Posterior vena cava (tissue), 2 donors: ENCODE data around the gene RACK1. TPM values are rescaled to one million over a fixed set of nuclear protein-coding genes. Genes with fewer than 3 reads are reported as not detected.
"Not testable (repeated sequence)": the region's sequence is repeated elsewhere in the genome, so short reads cannot be mapped to it uniquely, and the experiment has no call there.

Source experiments
- DNase-seq: peaks from one replicate; pipeline ENCODE4 v3.0.0-alpha.2; 2020; ENCODE audit warnings: low spot score
- intact Hi-C, 2 donors: fragments of 100-400 bp; cut with DNase I; formaldehyde crosslinking; loops; one replicate each; pipeline versions ENCODE4 v1.14.1 to v1.14.2; 2022 to 2023
- total RNA-seq, 2 donors: library from RNA; stranded (reverse); fragmentation: NEBNext Ultra II Directional; extraction: Animal tissue kit (Norgen Biotek cat#: 25700); gene quantifications; one replicate each; pipeline ENCODE4 v1.2.1, GENCODE V29; 2021
- donor health status: DM: yes; HTN: yes; CAD: no.
- donor health status: DM: yes; HTN: yes; CAD: no.

RACK1 gene
- total RNA-seq, 2 donors from 2014 or later: 1,013 to 1,030 TPM

- DNase-seq: peak; percentile 75
- intact Hi-C loops: no loop called here
Measured at GRCh38 chr5:181221105-181221791, 22.5 kb downstream of the RACK1 start.

- DNase-seq: peak; percentile 71
- intact Hi-C loops: no loop called here
Measured at GRCh38 chr5:181220178-181220515, 23.6 kb downstream of the RACK1 start.

GRCh38 chr5:181219262-181220177 is 24.2 kb downstream of the RACK1 start:
- DNase-seq: peak; percentile 70
- intact Hi-C loops: no loop called here

GRCh38 chr5:181218795-181219124 is 24.9 kb downstream of the RACK1 start:
- DNase-seq: no peak
- intact Hi-C loops: no loop called here

GRCh38 chr5:181217803-181218062 is 26.0 kb downstream of the RACK1 start:
- peak; percentile 48 for DNase-seq
- intact Hi-C loops: no loop called here

GRCh38 chr5:181217111-181217802 is 26.4 kb downstream of the RACK1 start:
- intact Hi-C loops: no loop called here
- DNase-seq: peak; percentile 86

- peak; percentile 72 for DNase-seq
- intact Hi-C loops: no loop called here
Measured at GRCh38 chr5:181215997-181216989, 27.4 kb downstream of the RACK1 start.

GRCh38 chr5:181214249-181214648 is 29.5 kb downstream of the RACK1 start:
- intact Hi-C loops: not testable (repeated sequence)
- peak; percentile 30 for DNase-seq

GRCh38 chr5:181212934-181213333 is 30.8 kb downstream of the RACK1 start:
- intact Hi-C loops: no loop called here

GRCh38 chr5:181212080-181212479 is 31.6 kb downstream of the RACK1 start:
- peak; percentile 5 for DNase-seq
- intact Hi-C loops: no loop called here

More at GRCh38 chr5:181212934-181213333, 30.8 kb downstream of the RACK1 start:
- peak; percentile 1 for DNase-seq

GRCh38 chr5:181211208-181211607 is 32.5 kb downstream of the RACK1 start:
- DNase-seq: peak; percentile 15
- intact Hi-C loops: no loop called here

- peak; percentile 54 for DNase-seq
- intact Hi-C loops: not testable (repeated sequence)
Measured at GRCh38 chr5:181210698-181211097, 33.0 kb downstream of the RACK1 start.

- intact Hi-C loops, DNase-seq: not testable (repeated sequence)
Measured at GRCh38 chr5:181210148-181210547, 33.6 kb downstream of the RACK1 start.

- intact Hi-C loops: not testable (repeated sequence)
- peak; percentile 36 for DNase-seq
Measured at GRCh38 chr5:181209006-181209405, 34.7 kb downstream of the RACK1 start.

- DNase-seq: peak; percentile 5
- intact Hi-C loops: loop anchor here in 1 of 2 donors (2.0 kb wide), 1 partner anchor 17 kb away; no protein-coding TSS in a partner anchor
Measured at GRCh38 chr5:181207960-181208253, 35.8 kb downstream of the RACK1 start.

GRCh38 chr5:181207214-181207959 is 36.3 kb downstream of the RACK1 start:
- intact Hi-C loops: loop anchor here in 1 of 2 donors (2.0 kb wide), 1 partner anchor 17 kb away; no protein-coding TSS in a partner anchor

GRCh38 chr5:181205761-181206649 is 37.7 kb downstream of the RACK1 start:
- peak; percentile 79 for DNase-seq
- intact Hi-C loops: loop anchor here in 1 of 2 donors (2.0 kb wide), 1 partner anchor 15 kb away; no protein-coding TSS in a partner anchor

More at GRCh38 chr5:181207214-181207959, 36.3 kb downstream of the RACK1 start:
- DNase-seq: peak; percentile 91
